ENCODE data around the gene CPNE9.
A peak's percentile ranks its signal among the peaks of the same experiment; 100 is the strongest.

The CPNE9 gene

GRCh38 chr3:9742560-9742959 is 38.9 kb downstream of the CPNE9 start:
- H3K9me3 ChIP-seq: no peaks in the 10 kb centered on the region
- no peak overlapping the region for H3K9ac ChIP-seq
- H3K27ac ChIP-seq: no peak overlapping the region
- H3K4me1 ChIP-seq: peaks cover 28% of the 10 kb centered on the region
- H3K4me2 ChIP-seq: no peak overlapping the region
- no peaks in the 10 kb centered on the region for H3K27me3 ChIP-seq
- H3K36me3 ChIP-seq: peaks cover 100% of the 10 kb centered on the region
- no peak overlapping the region for H3K4me3 ChIP-seq
- no peak for TF ChIP-seq Cebpa-rat (IDR thresholded peaks at IDR 0.05)
- peaks cover 99% of the 10 kb centered on the region for H4K20me1 ChIP-seq

GRCh38 chr3:9743548-9743947 is 39.9 kb downstream of the CPNE9 start:
- Histone ChIP-seq H3K9ac (no peak overlapping the region), H3K36me3 (peaks cover 100% of the 10 kb centered on the region), H3K4me2 (no peak overlapping the region), H3K27ac (no peak overlapping the region), H3K27me3 (no peaks in the 10 kb centered on the region), H3K4me1 (peaks cover 35% of the 10 kb centered on the region), H3K4me3 (no peak overlapping the region), H4K20me1 (peaks cover 98% of the 10 kb centered on the region), H3K9me3 (no peaks in the 10 kb centered on the region)
- no peak for TF ChIP-seq Cebpa-rat (IDR thresholded peaks at IDR 0.05)

- peaks cover 97% of the 10 kb centered on the region for H4K20me1 ChIP-seq
These were observed 40.5 kb downstream of the CPNE9 start for GRCh38 chr3:9744162-9744561.

GRCh38 chr3:9745521-9745920 is 41.9 kb downstream of the CPNE9 start:
- Histone ChIP-seq H3K27ac (0 out of 2 replicates have a peak overlapping the region, but pooled peaks have one; percentile 8), H3K27me3 (no peaks in the 10 kb centered on the region), H3K4me2 (peak overlapping the region; percentile 62), H4K20me1 (peaks cover 85% of the 10 kb centered on the region), H3K4me1 (peaks cover 49% of the 10 kb centered on the region), H3K9ac (no peak overlapping the region), H3K36me3 (peaks cover 86% of the 10 kb centered on the region), H3K4me3 (no peak overlapping the region), H3K9me3 (no peaks in the 10 kb centered on the region)
- TF ChIP-seq Cebpa-rat (IDR thresholded peaks at IDR 0.05): no peak

More at GRCh38 chr3:9744162-9744561, 40.5 kb downstream of the CPNE9 start:
- Histone ChIP-seq H3K9ac (no peak overlapping the region), H3K36me3 (peaks cover 99% of the 10 kb centered on the region), H3K27me3 (no peaks in the 10 kb centered on the region), H3K4me2 (no peak overlapping the region), H3K9me3 (no peaks in the 10 kb centered on the region), H3K4me3 (no peak overlapping the region), H3K4me1 (peaks cover 42% of the 10 kb centered on the region), H3K27ac (no peak overlapping the region)
- no peak for TF ChIP-seq Cebpa-rat (IDR thresholded peaks at IDR 0.05)

GRCh38 chr3:9746330-9746729 is 42.7 kb downstream of the CPNE9 start:
- no peak for TF ChIP-seq Cebpa-rat (IDR thresholded peaks at IDR 0.05)
- H4K20me1 ChIP-seq: peaks cover 77% of the 10 kb centered on the region
- H3K4me1 ChIP-seq: peaks cover 57% of the 10 kb centered on the region
- H3K27me3 ChIP-seq: no peaks in the 10 kb centered on the region
- no peaks in the 10 kb centered on the region for H3K9me3 ChIP-seq
- H3K27ac ChIP-seq: peak overlapping the region; percentile 8; the same call in 1 of the 2 replicates
- H3K4me2 ChIP-seq: peak overlapping the region; percentile 62
- H3K36me3 ChIP-seq: peaks cover 77% of the 10 kb centered on the region
- peak overlapping the region; percentile 38; the same call in 1 of the 2 replicates for H3K9ac ChIP-seq
- no peak overlapping the region for H3K4me3 ChIP-seq

- Histone ChIP-seq H4K20me1 (peaks cover 68% of the 10 kb centered on the region), H3K4me2 (peak overlapping the region; percentile 62), H3K27ac (no peak overlapping the region), H3K9ac (peak overlapping the region; percentile 38; the same call in 1 of the 2 replicates), H3K27me3 (no peaks in the 10 kb centered on the region), H3K4me3 (no peak overlapping the region), H3K36me3 (peaks cover 76% of the 10 kb centered on the region), H3K9me3 (no peaks in the 10 kb centered on the region), H3K4me1 (peaks cover 66% of the 10 kb centered on the region)
- TF ChIP-seq Cebpa-rat (IDR thresholded peaks at IDR 0.05): no peak
These were observed 43.6 kb downstream of the CPNE9 start for GRCh38 chr3:9747267-9747666.

- Histone ChIP-seq H3K27ac (no peak overlapping the region), H3K4me2 (no peak overlapping the region), H4K20me1 (peaks cover 60% of the 10 kb centered on the region), H3K27me3 (no peaks in the 10 kb centered on the region), H3K4me3 (no peak overlapping the region), H3K36me3 (peaks cover 74% of the 10 kb centered on the region), H3K4me1 (peaks cover 74% of the 10 kb centered on the region), H3K9me3 (no peaks in the 10 kb centered on the region), H3K9ac (no peak overlapping the region)
- no peak for TF ChIP-seq Cebpa-rat (IDR thresholded peaks at IDR 0.05)
These were observed 44.4 kb downstream of the CPNE9 start for GRCh38 chr3:9748031-9748430.

- Histone ChIP-seq H3K4me2 (peak overlapping the region; percentile 99), H4K20me1 (peaks cover 48% of the 10 kb centered on the region), H3K9ac (peak overlapping the region; percentile 75), H3K4me3 (peak overlapping the region; percentile 71), H3K27me3 (no peaks in the 10 kb centered on the region), H3K9me3 (no peaks in the 10 kb centered on the region), H3K4me1 (peaks cover 79% of the 10 kb centered on the region), H3K36me3 (peaks cover 62% of the 10 kb centered on the region), H3K27ac (peak overlapping the region; percentile 77)
- TF ChIP-seq Cebpa-rat (IDR thresholded peaks at IDR 0.05): no peak
These were observed 45.6 kb downstream of the CPNE9 start for GRCh38 chr3:9749296-9749644.

GRCh38 chr3:9749645-9750555 is 46.3 kb downstream of the CPNE9 start, which contains the start of gene OGG1:
OGG1 (plus strand) TSS chr3:9749952; CDS start chr3:9750287, 335 bp downstream.
- Histone ChIP-seq H3K4me1 (peaks cover 84% of the 10 kb centered on the region), H3K4me2 (peak within 1 kb of the TSS; percentile 99), H4K20me1 (peaks cover 43% of the 10 kb centered on the region), H3K4me3 (peak within 1 kb of the TSS; percentile 71), H3K27ac (peak within 1 kb of the TSS; percentile 77), H3K36me3 (peaks cover 56% of the 10 kb centered on the region), H3K9ac (peak within 1 kb of the TSS; percentile 76), H3K9me3 (no peaks in the 10 kb centered on the region), H3K27me3 (no peaks in the 10 kb centered on the region)
- no peak for TF ChIP-seq Cebpa-rat (IDR thresholded peaks at IDR 0.05)

Measured in BLaER1 (cell line).